Measurements from ENCODE around the gene SIRT1.
A peak's percentile ranks its signal among the peaks of the same experiment; 100 is the strongest.
"Not testable (repeated sequence)": the region's sequence is repeated elsewhere in the genome, so short reads cannot be mapped to it uniquely, and the experiment has no call there.

The SIRT1 gene

GRCh38 chr10:67878133-67878532 is 6.3 kb upstream of the SIRT1 start:
- no peak for DNase-seq

GRCh38 chr10:67883710-67884312 is 645 bp upstream of the SIRT1 start:
- peak; percentile 4 for DNase-seq

GRCh38 chr10:67884842-67885670 is 600 bp downstream of the SIRT1 start:
- peak; percentile 71 for DNase-seq

- DNase-seq = no peak
Measured at GRCh38 chr10:67893637-67894036, 9.2 kb downstream of the SIRT1 start.

- DNase-seq = no peak
Measured at GRCh38 chr10:67903581-67903980, 19.1 kb downstream of the SIRT1 start.

- peak; percentile 62 for DNase-seq
Measured at GRCh38 chr10:67912331-67912946, 28.0 kb downstream of the SIRT1 start.

GRCh38 chr10:67914777-67915340 is 30.4 kb downstream of the SIRT1 start:
- no peak for DNase-seq

- DNase-seq = no peak
Measured at GRCh38 chr10:67917169-67917568, 32.7 kb downstream of the SIRT1 start.

GRCh38 chr10:67917679-67918078 is 33.2 kb downstream of the SIRT1 start:
- DNase-seq = no peak

GRCh38 chr10:67921065-67921464 is 36.6 kb downstream of the SIRT1 start:
- no peak for DNase-seq

GRCh38 chr10:67923551-67923950 is 39.1 kb downstream of the SIRT1 start:
- DNase-seq = peak; percentile 19

- no peak for DNase-seq
Measured at GRCh38 chr10:67924136-67924535, 39.7 kb downstream of the SIRT1 start.

GRCh38 chr10:67925449-67926005 is 41.1 kb downstream of the SIRT1 start:
- DNase-seq = peak; percentile 72

GRCh38 chr10:67926951-67927350 is 42.5 kb downstream of the SIRT1 start:
- DNase-seq = peak; percentile 37

- DNase-seq = no peak
Measured at GRCh38 chr10:67933199-67933598, 48.7 kb downstream of the SIRT1 start.

GRCh38 chr10:67934336-67934735 is 49.9 kb downstream of the SIRT1 start:
- DNase-seq = no peak

GRCh38 chr10:67935223-67935622 is 50.8 kb downstream of the SIRT1 start:
- DNase-seq = no peak

- no peak for DNase-seq
Measured at GRCh38 chr10:67936416-67936815, 52.0 kb downstream of the SIRT1 start.

GRCh38 chr10:67943917-67944316 is 59.5 kb downstream of the SIRT1 start:
- DNase-seq = no peak

GRCh38 chr10:67955614-67956013 is 71.2 kb downstream of the SIRT1 start:
- no peak for DNase-seq

GRCh38 chr10:67959839-67960476 is 75.5 kb downstream of the SIRT1 start:
- DNase-seq = no peak

GRCh38 chr10:67965456-67965855 is 81.0 kb downstream of the SIRT1 start:
- no peak for DNase-seq

- DNase-seq = not testable (repeated sequence)
Measured at GRCh38 chr10:67966035-67966434, 81.6 kb downstream of the SIRT1 start.

Measured in fibroblast of upper back skin (primary cell).